Naive B cell (primary cell): Measurements from ENCODE around the gene S100A4. TPM values are rescaled to one million over a fixed set of nuclear protein-coding genes. Genes with fewer than 3 reads are reported as not detected.

ENCODE experiments used
- ATAC-seq, 2 donors: fragments of 150-1000 bp; cut with Tn5 transposase; 2 replicates each; pipeline ENCODE4 v1.10.0; 2021; ENCODE audit warnings: low read depth in 2 of 2, mild to moderate bottlenecking in 2 of 2, moderate library complexity in 2 of 2
- DNase-seq: peaks from one replicate; pipeline ENCODE4 v3.0.0; 2022
- H3K27ac Mint-ChIP-seq, 6 donors: one replicate each; pipeline ENCODE4 v1.8.0; 2020 to 2022; ENCODE audit warnings: mild to moderate bottlenecking in 6 of 6, mixed read lengths in 6 of 6, moderate library complexity in 5 of 6, inconsistent platforms in 2 of 6
- H3K27me3 Mint-ChIP-seq, 3 donors: one replicate each; pipeline ENCODE4 v1.8.0; 2021 to 2022; ENCODE audit warnings: mixed read lengths in 3 of 3, mild to moderate bottlenecking in 1 of 3
- H3K36me3 Mint-ChIP-seq, 2 donors: one replicate each; pipeline ENCODE4 v1.8.0; 2020 to 2022; ENCODE audit warnings: mixed read lengths in 2 of 2, inconsistent platforms in 1 of 2, mild to moderate bottlenecking in 1 of 2
- H3K4me1 Mint-ChIP-seq, 3 donors: one replicate each; pipeline ENCODE4 v1.8.0; 2020 to 2022; ENCODE audit warnings: mixed read lengths in 3 of 3, inconsistent platforms in 1 of 3, mild to moderate bottlenecking in 1 of 3, moderate library complexity in 1 of 3
- H3K4me3 Mint-ChIP-seq, 8 donors: one replicate each; pipeline ENCODE4 v1.8.0; 2020 to 2022; ENCODE audit warnings: mild to moderate bottlenecking in 8 of 8, mixed read lengths in 8 of 8, moderate library complexity in 8 of 8, inconsistent platforms in 2 of 8
- H3K9me3 Mint-ChIP-seq, 7 donors: one replicate each; pipeline ENCODE4 v1.8.0; 2020 to 2022; ENCODE audit warnings: mixed read lengths in 7 of 7, mild to moderate bottlenecking in 5 of 7, inconsistent platforms in 2 of 7, moderate library complexity in 1 of 7
- polyA plus RNA-seq, 6 donors: library from polyadenylated mRNA; unstranded; fragments of 300-500 nt; fragmentation: Illumina TruSeq; gene quantifications; one replicate each; pipeline ENCODE4 v1.2.3, GENCODE V29; 2021; ENCODE audit warnings: low read depth in 6 of 6

Gene S100A4
- polyA plus RNA-seq, 6 donors from 2014 or later: 50.2 to 167 (median 93.2) TPM

GRCh38 chr1:153541641-153542590, 3.7 kb downstream of the S100A4 start:
- no peak for DNase-seq
- H3K36me3 Mint-ChIP-seq: no peaks in the 10 kb centered on the region
- no peaks in the 10 kb centered on the region for H3K27me3 Mint-ChIP-seq
- peak overlapping the region in 4 of 6 donors; percentile 33 to 85 (median 83) for H3K27ac Mint-ChIP-seq
- H3K4me1 Mint-ChIP-seq: peaks cover 47 to 63% (median 59%) of the 10 kb centered on the region in 3 donors
- ATAC-seq: no peak
- H3K9me3 Mint-ChIP-seq: no peaks in the 10 kb centered on the region
- peak overlapping the region in 4 of 8 donors; percentile 62 to 68 (median 64) for H3K4me3 Mint-ChIP-seq

DNA sequence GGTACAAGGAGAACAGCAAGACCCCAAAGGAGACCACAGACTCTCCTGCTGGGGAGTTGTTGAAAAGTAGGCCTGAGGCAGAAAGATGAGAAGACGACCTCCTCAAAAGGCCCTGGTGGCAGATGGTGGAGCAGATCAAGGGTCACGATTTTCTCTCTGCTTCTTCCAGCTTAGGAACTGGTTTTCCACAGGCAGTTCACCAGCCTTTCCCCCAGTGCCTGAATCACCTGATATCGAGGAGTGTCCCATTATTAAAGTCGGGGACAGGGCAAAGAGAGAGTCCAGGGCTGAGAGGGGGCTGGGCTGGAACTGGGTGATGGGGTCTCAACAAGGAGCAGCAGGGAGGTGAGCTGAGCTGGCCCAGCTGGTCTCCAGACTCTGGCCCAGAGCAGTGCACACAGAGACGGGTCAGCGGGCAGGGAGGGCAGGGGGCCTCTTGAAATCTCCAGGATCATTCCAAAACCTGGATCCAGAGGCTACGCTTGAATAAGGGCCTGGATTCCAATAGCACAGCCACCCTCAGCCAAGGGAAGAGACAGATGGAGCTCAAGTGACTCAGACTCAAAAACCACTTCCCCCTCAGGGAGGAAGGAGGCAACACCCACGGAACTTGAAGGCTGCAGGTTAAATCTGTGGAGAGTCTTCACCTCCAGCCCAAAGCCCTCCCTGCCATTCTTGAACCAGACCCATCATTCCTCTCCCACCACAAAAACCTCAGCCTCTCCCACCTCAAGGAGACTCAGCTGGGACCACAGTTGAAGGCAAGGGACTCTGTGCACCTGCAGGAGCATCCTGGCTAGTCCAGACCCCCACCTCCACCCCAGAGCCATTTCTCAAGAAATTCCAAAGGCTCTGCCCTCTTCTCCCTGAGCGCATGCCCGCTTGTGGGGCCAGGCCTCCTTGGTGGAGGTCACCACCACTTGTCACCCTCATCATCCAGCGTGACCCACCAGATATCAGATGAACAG, 4.9 kb downstream of the S100A4 start, which contains the start of gene S100A5:
TSS of gene S100A5 (minus strand) at position 541 of the 968 bp plus-strand sequence. CDS start 743 bp downstream, outside the sequence.
- ATAC-seq: peak; percentile 20 to 22
- Mint-ChIP-seq H3K27ac (peak within 1 kb of the TSS; percentile 58 to 93 (median 85)), H3K36me3 (no peaks in the 10 kb centered on the region), H3K4me3 (peak within 1 kb of the TSS; percentile 50 to 84 (median 69)), H3K27me3 (no peaks in the 10 kb centered on the region), H3K4me1 (peaks cover 48 to 61% (median 58%) of the 10 kb centered on the region in 3 donors), H3K9me3 (no peaks in the 10 kb centered on the region)
- DNase-seq: peak; percentile 28

GRCh38 chr1:153539395-153540093, 6.1 kb downstream of the S100A4 start:
- no peaks in the 10 kb centered on the region for H3K27me3 Mint-ChIP-seq
- no peak for DNase-seq
- H3K27ac Mint-ChIP-seq: peak overlapping the region in 3 of 6 donors; percentile 23 to 67 (median 24)
- peaks cover 0 to 4% of the 10 kb centered on the region in 2 donors for H3K36me3 Mint-ChIP-seq
- H3K4me1 Mint-ChIP-seq: peaks cover 41 to 60% (median 57%) of the 10 kb centered on the region in 3 donors
- peak overlapping the region in 5 of 8 donors; percentile 12 to 68 (median 50) for H3K4me3 Mint-ChIP-seq
- no peak for ATAC-seq
- H3K9me3 Mint-ChIP-seq: no peaks in the 10 kb centered on the region

GRCh38 chr1:153538315-153538821, 7.2 kb downstream of the S100A4 start:
- peaks cover 0 to 7% of the 10 kb centered on the region in 2 donors for H3K36me3 Mint-ChIP-seq
- DNase-seq (no peak), ATAC-seq (no peak)
- H3K4me3 Mint-ChIP-seq: peak overlapping the region in 3 of 8 donors; percentile 33 to 94 (median 66)
- H3K4me1 Mint-ChIP-seq: peaks cover 51 to 63% (median 61%) of the 10 kb centered on the region in 3 donors
- no peaks in the 10 kb centered on the region for H3K9me3 Mint-ChIP-seq
- H3K27me3 Mint-ChIP-seq: no peaks in the 10 kb centered on the region
- H3K27ac Mint-ChIP-seq: peak overlapping the region in 2 of 6 donors; percentile 7 to 42

- DNase-seq (no peak), ATAC-seq (no peak)
- Mint-ChIP-seq H3K4me1 (peaks cover 60 to 73% (median 67%) of the 10 kb centered on the region in 3 donors), H3K4me3 (peak overlapping the region in 7 of 8 donors; percentile 18 to 96 (median 77)), H3K36me3 (peaks cover 0 to 7% of the 10 kb centered on the region in 2 donors), H3K9me3 (no peaks in the 10 kb centered on the region), H3K27me3 (no peaks in the 10 kb centered on the region), H3K27ac (peak overlapping the region in 3 of 6 donors; percentile 16 to 81 (median 56))
These were observed 8.3 kb downstream of the S100A4 start for GRCh38 chr1:153537376-153537730.

GRCh38 chr1:153536671-153537375, 8.8 kb downstream of the S100A4 start:
- Mint-ChIP-seq H3K27ac (peak overlapping the region; percentile 49 to 95 (median 93)), H3K9me3 (no peaks in the 10 kb centered on the region), H3K4me1 (peaks cover 60 to 70% (median 68%) of the 10 kb centered on the region in 3 donors), H3K27me3 (no peaks in the 10 kb centered on the region), H3K4me3 (peak overlapping the region; percentile 87 to 97 (median 96)), H3K36me3 (peaks cover 0 to 7% of the 10 kb centered on the region in 2 donors)
- ATAC-seq (no peak), DNase-seq (no peak)

GRCh38 chr1:153536012-153536670, 9.5 kb downstream of the S100A4 start:
- Mint-ChIP-seq H3K36me3 (peaks cover 0 to 7% of the 10 kb centered on the region in 2 donors), H3K4me3 (peak overlapping the region; percentile 87 to 97 (median 96)), H3K27ac (peak overlapping the region; percentile 83 to 95 (median 93)), H3K9me3 (no peaks in the 10 kb centered on the region), H3K4me1 (peaks cover 53 to 64% (median 61%) of the 10 kb centered on the region in 3 donors), H3K27me3 (no peaks in the 10 kb centered on the region)
- DNase-seq (peak; percentile 53), ATAC-seq (peak; percentile 72 to 76)

DNA sequence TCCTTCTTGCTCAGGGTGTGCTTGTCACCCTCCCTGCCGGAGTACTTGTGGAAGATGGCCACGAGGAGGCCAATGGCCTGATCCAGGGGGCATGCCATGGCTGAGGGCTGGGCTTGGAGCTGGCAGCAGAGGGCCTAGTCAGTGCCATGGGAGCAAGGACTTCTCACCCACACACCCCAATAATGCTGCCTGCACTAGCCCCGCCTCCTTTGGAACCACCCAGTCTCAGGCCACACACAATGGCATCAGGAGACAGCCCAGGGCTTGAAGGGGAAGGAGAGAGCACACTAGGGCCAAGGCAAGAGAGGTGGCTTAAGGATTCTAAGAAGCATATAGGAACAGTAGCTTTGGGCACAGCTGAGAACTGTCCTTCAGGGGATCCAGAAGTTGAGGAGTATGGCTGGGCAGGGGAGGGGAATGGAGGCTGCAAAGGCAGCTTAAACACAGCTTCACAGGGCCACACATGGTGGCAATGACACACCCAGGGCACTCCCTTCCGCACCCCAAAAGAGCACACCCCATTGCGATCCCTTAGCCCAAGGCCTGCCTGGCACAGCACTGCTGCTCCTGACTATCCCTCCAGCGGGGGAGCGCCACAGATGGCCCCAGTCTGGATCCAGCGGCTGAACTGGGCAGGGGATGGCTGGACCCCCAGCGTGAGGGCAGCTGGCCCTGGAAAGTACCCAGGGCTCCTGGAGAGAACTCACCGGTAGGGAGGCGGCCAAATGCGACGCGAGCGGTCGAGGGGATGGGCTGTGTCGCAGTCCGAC, 10.2 kb downstream of the S100A4 start, which contains the start of gene S100A6:
TSS of gene S100A6 (minus strand) at position 750 of the 770 bp plus-strand sequence. CDS start at position 98, 652 bp downstream.
- H3K27ac Mint-ChIP-seq: peak within 1 kb of the TSS; percentile 83 to 95 (median 93)
- peak within 1 kb of the TSS; percentile 90 to 97 (median 96) for H3K4me3 Mint-ChIP-seq
- no peaks in the 10 kb centered on the region for H3K27me3 Mint-ChIP-seq
- DNase-seq (no peak), ATAC-seq (peak; percentile 53 to 56)
- H3K36me3 Mint-ChIP-seq: peaks cover 0 to 7% of the 10 kb centered on the region in 2 donors
- H3K9me3 Mint-ChIP-seq: no peaks in the 10 kb centered on the region
- H3K4me1 Mint-ChIP-seq: peaks cover 46 to 56% (median 54%) of the 10 kb centered on the region in 3 donors

GRCh38 chr1:153534925-153535241, 10.7 kb downstream of the S100A4 start:
- H3K4me1 Mint-ChIP-seq: peaks cover 40 to 51% (median 49%) of the 10 kb centered on the region in 3 donors
- H3K9me3 Mint-ChIP-seq: no peaks in the 10 kb centered on the region

GRCh38 chr1:153534226-153534924, 11.2 kb downstream of the S100A4 start:
- peaks cover 35 to 46% (median 44%) of the 10 kb centered on the region in 3 donors for H3K4me1 Mint-ChIP-seq
- DNase-seq: no peak
- H3K27ac Mint-ChIP-seq: peak overlapping the region in 5 of 6 donors; percentile 33 to 93 (median 49)
- no peaks in the 10 kb centered on the region for H3K27me3 Mint-ChIP-seq
- ATAC-seq: no peak
- no peaks in the 10 kb centered on the region for H3K9me3 Mint-ChIP-seq
- peak overlapping the region; percentile 29 to 96 (median 92) for H3K4me3 Mint-ChIP-seq
- H3K36me3 Mint-ChIP-seq: peaks cover 0 to 7% of the 10 kb centered on the region in 2 donors

More at GRCh38 chr1:153534925-153535241, 10.7 kb downstream of the S100A4 start:
- peak overlapping the region in 5 of 6 donors; percentile 33 to 93 (median 56) for H3K27ac Mint-ChIP-seq
- no peaks in the 10 kb centered on the region for H3K27me3 Mint-ChIP-seq
- H3K36me3 Mint-ChIP-seq: peaks cover 0 to 7% of the 10 kb centered on the region in 2 donors
- ATAC-seq (no peak), DNase-seq (no peak)
- peak overlapping the region in 7 of 8 donors; percentile 90 to 96 (median 94) for H3K4me3 Mint-ChIP-seq
